KBM-7 (cell line): ENCODE results near the gene SDK2.

Experiments used
- DNase-seq: peaks from one replicate; pipeline ENCODE4 v3.0.0-alpha.2; 2015
- in situ Hi-C: fragments of 300-500 bp; cut with MboI; formaldehyde crosslinking; loops from 2 replicates; pipeline ENCODE4 v1.14.3; 2020; ENCODE audit warnings: low sequenced_read_pairs, low pct_unique_long_range_greater_than_20kb, mixed read lengths

Gene SDK2, protein sequence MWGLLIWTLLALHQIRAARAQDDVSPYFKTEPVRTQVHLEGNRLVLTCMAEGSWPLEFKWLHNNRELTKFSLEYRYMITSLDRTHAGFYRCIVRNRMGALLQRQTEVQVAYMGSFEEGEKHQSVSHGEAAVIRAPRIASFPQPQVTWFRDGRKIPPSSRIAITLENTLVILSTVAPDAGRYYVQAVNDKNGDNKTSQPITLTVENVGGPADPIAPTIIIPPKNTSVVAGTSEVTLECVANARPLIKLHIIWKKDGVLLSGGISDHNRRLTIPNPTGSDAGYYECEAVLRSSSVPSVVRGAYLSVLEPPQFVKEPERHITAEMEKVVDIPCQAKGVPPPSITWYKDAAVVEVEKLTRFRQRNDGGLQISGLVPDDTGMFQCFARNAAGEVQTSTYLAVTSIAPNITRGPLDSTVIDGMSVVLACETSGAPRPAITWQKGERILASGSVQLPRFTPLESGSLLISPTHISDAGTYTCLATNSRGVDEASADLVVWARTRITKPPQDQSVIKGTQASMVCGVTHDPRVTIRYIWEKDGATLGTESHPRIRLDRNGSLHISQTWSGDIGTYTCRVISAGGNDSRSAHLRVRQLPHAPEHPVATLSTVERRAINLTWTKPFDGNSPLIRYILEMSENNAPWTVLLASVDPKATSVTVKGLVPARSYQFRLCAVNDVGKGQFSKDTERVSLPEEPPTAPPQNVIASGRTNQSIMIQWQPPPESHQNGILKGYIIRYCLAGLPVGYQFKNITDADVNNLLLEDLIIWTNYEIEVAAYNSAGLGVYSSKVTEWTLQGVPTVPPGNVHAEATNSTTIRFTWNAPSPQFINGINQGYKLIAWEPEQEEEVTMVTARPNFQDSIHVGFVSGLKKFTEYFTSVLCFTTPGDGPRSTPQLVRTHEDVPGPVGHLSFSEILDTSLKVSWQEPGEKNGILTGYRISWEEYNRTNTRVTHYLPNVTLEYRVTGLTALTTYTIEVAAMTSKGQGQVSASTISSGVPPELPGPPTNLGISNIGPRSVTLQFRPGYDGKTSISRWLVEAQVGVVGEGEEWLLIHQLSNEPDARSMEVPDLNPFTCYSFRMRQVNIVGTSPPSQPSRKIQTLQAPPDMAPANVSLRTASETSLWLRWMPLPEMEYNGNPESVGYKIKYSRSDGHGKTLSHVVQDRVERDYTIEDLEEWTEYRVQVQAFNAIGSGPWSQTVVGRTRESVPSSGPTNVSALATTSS (N-terminal part only)

DNA sequence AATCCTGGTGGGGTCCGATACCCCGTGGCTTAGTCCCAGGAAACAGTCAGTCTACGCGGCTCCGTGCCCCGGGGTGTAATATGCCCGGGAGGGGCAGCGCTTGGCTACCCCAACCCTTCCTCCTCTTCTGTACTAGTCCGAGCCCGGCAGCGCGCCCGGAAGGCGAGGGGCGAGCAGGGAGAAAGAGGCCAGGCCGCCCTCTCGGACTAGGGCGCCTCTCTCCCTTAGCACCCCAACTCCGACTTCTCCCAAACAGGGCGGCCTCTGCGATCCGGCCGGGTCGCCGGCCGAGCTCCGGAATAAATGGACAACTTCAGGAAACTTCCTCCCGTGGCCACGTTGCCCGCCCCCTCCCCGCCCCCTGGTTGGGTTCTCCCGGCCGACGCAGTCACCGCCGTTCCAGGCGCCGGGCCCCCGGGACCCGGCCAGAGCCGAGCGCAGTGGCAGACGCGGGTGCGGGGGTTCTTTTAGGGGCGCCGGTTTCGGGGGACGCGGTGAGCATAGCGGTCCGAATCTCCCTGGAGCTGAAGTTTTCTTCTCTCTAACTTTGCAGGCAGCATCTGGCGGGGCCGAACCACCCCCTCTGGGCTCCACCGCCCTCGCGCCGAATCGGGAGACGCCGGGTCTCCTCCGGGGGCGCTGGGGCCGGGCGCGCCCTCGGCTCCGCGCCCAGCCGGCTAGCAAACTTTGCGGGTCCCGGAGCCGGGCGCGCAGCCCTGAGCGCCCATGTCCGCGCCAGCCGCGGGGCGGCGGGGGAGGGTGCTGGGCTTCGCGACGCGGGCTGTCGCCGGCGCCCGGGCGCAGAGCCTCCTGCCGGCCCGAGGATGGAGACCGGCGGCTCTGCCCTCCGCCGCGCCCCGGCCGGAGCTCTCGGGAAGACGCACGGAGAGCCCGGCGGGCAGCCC is at the start of gene SDK2:
Gene SDK2 (minus strand): TSS at position 301 of the 905 bp plus-strand sequence. CDS start 357 bp downstream, outside the sequence.
- DNase-seq = no peak
- in situ Hi-C loops = no loop called here

DNA sequence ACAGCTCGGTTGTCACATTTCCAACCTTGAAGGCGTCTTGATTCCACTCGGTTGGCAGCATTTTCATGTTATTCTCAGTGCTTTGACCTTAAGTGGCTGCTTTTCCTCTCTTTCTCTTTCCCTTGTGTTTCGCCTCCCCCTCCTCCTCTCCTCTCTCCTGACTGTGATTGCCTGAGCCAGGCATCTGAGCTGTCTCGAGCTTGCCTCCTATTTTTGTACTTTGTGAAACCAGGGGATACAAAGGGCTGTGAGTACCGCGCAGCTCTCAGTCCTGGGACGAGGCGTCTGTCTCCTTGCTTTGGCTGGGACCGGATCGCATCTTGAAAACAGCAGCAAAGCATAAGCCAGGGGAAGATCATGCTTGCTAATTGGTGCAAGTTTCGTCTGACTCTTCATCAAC is 48.8 kb upstream of the SDK2 start:
- DNase-seq = no peak
- in situ Hi-C loops = no loop called here

DNA sequence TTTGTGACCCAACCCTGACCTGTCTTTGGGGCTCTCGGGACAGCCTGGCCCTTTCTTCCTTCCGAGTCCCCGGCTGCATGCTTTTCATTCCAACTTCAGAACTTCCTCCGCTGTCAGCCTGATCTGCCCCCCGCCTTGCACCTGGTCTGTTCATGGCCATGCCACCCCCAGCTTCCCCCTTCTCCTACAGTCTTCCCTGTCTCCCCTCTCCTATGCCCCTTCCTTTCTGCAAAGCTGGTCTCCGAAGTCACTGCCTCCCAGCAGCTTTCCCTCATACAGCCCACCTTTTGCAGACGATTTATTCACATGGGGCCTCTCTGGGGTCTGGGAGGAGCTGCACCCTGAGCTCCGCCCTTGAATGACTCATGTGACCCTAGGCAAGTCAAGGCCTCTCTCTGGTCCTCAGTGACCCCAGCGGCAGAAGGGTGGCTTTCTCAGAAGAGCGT is 47.1 kb upstream of the SDK2 start:
- in situ Hi-C loops = no loop called here
- no peak for DNase-seq

DNA sequence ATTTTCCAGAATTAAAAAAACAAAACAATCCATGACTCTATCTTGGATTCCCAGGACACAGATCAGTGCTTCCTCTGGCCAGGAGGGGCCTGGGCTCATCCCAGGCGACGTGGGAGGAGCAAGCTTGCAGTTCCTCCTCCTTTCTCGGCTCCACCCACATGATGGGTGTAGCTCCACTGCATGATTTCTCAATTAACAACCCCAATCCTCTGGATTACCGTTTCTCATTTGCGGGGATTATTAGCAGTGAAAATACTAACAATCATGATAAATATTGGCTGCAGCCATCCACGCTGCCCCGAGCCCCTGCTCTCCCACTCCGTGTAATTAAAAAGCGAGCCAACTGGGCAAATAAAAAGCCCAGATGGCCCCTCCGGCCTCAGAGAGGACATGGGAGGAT is 46.4 kb upstream of the SDK2 start:
- DNase-seq = no peak
- in situ Hi-C loops = no loop called here

DNA sequence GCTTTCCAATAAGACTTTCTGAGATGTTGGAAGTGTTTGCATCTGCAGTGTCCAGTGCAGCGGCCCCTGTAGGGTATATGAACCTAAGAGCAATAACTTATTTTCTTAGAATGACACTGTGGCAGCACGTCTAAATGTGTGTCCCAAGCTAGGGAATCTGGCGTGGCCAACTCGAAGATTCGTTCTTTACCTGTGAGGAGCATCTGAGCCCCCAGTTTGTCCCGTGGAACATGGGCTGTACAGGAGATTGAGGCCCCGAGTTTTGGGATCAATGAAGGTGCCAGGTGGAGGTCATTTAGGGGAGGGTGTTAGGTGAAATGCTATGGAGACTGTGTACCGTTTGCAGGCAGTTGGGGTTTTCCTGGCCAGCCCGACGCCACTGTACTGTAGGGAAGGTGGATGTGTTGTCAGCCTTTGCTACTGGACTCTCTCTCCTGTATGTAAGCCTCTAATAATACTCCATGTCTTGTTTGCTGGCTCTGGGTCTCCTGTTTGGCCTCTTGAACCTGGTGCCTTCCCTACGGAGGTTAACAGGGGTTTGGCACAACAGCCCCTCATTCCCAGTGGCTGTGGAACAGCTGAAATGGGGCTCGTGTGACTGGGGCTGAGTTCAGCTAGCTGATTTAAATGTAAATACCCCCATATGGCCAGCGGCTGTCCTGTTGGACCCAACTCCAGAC is 45.5 kb upstream of the SDK2 start:
- in situ Hi-C loops = no loop called here
- no peak for DNase-seq

DNA sequence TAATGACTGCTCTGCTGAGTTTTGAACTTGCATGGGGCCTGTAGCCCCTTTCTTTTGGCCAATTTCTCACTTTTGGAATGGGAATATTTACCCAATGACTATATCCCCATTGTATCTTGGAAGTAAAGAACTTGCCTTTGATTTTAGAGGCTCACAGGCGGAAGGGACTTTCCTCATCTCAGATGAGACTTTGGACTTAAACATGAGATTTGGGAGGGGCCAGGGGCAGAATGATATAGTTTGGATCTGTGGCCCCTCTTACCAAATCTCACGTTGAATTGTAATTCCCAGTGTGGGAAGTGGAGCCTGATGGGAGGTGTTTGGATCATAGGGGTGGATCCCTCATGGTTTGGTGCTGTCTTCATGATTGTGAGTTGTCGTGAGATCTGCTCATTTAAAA is 42.7 kb upstream of the SDK2 start:
- no peak for DNase-seq
- in situ Hi-C loops = no loop called here

DNA sequence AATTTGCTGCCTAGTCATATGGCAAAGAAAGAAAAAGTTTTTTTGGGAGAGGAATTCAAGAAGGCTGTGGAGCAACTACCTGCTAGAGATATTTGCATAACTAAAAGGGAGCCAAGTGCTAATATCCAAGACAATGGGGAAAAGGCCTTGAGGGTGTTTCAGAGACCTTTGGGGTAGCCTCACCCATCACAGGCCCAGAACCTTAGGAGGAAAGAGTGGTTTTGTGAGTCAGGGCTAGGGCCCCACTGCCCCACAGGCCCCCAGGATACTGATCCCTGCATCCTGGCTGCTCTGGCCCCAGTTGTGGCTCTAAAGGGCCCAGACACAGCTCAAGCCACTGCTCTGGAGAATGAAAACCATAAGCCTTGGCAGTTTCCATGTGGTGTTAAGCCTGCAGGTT is 41.9 kb upstream of the SDK2 start:
- in situ Hi-C loops = no loop called here
- no peak for DNase-seq

DNA sequence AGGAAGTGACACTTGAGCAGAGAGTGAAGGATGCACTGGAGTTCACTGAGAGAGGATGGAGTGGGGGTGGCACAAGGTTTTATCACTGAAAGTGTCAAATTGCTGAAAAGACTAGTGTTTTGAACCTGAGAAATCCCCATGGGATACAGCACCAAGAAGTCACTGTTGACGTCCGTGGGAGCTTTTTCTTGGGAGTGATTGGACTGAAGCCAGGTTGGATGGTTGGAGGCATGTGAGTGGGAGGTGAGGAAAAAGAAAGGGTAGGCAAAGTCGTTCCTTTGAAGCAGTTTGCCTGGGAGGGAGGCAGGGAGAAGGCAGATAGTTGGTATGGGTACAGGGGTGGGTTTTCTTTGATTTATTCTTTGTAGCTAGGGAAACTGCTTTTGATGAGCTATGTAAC is 39.9 kb upstream of the SDK2 start:
- in situ Hi-C loops = no loop called here
- DNase-seq = no peak

DNA sequence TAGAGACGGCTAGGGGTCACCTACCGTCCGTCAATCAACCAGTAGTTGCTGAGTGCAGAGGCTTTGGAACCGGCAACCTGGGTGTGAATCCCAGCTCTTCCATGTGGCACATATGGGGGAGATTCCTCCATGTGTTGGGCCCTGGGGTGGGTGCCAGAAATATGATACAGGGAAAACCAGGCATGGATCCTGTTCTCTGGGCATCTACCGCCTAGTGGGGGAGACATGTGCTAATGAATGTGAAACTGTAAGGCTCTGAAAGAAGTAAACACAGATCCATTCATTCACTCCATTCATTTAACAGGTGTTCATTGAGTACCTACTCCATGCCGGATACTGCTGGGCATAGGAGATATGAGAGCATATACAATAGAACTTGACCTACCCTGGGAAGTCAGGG is 39.5 kb upstream of the SDK2 start:
- in situ Hi-C loops = no loop called here
- DNase-seq = no peak

DNA sequence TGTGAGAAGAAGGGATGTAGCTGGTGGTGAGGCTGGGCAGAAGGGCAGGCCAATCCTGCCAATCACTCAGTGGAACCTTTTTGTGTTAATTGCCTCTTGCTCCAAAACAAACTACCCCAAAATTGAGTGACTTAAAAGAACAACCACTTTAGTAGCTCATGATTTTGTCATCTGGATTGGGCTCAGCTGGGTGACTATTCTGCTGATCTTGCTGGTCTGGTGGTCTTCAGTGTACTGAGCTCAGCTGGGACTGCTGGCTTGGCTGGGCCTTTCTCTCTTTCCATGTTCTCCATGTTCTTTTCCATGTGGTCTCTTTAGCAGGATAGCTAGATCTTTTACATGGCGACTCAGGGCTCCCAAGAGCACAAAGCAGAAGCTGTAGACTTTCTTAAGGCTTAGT is 37.7 kb upstream of the SDK2 start:
- in situ Hi-C loops = no loop called here
- DNase-seq = no peak

DNA sequence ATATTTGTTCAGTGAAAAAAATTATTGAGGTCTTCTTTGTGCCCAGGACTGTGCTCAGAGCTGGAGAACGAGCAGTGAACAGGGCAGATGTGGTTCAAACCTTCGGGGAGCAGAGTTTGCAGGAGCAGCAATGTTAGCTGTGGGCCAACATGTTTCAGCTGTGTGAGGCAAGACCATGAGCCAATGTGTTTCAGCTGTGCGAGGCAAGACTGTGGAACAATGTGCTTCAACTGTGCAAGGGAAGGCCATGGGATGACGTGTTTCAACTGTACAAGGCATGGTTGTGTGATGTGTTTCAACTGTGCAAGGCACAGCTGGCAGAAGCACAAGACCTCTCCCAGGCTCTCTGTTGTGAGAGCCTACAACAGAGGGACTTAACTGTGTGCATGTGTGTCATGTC is 35.2 kb upstream of the SDK2 start:
- DNase-seq = no peak
- in situ Hi-C loops = no loop called here

DNA sequence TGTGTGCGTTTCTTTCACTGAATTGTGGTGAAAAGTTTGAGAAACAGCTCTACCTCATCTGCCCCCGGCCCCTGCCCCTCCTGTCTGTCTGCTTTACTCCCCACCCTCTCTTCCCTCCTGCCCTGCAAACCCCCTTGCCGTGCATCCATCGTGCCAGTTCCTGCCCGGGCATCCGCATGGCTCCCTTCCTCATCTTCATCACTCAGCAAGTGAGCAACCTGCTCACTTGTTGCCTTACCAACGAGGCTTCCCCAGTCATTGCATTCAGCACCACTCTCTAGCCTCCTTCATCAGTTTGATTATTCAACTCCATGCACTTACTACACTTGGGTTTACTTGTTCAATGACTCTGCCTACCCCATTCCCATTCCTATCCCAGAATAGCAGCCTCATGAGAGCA is 34.8 kb upstream of the SDK2 start:
- in situ Hi-C loops = no loop called here

DNA sequence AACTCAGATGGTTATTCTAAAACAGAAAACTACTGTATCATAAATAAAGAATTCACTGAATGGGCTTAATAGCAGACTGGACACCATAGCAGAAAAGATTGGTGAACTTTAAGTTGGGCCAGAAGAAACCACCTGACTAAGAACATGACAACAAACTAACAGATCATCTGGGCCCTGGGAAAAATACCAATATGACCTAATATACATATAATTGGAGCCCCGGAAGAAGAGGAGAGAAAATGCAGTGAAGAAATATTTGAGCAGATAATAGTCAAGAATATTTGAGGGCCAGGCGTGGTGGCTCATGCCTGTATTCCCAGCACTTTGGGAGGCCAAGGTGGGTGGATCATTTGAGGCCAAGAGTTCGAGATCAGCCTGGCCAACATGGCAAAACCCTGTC is 25.5 kb upstream of the SDK2 start:
- DNase-seq = no peak
- in situ Hi-C loops = no loop called here

More for the DNA sequence above, 34.8 kb upstream of the SDK2 start:
- DNase-seq = no peak

DNA sequence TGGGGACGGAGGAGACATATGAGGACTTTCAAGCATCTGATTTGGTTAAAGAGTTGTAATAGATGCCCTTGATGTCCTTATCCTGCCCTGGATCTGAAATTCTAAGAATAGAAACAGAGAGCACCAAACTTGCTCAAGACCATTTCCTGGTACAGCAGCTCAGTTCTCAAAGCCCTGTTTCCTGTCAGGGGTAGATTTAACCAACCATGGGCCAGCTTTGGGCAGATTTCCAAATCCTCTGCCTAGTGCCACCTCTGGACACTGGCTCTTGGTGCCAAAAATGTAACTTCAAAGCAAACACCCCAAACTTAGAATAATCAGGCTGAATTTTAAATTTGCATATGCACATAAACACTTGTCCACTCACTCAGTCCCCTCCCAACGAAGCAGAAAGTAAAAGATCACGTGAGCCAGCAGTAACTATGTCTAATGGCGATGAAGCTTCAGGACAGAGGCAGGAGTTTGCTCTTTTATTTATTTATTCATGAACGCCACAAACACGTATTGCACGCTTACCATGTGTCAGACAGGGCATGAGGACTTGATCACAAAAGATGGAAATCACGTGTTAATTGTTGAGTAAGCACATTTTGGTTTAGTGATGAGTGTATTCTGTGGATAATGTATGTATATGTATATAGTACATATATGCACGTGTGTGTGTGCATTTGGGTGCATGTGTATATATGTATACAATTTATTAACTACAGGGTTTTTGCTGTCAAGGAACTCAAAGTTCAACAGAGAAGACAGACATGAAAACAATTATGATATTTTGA is 23.1 kb upstream of the SDK2 start:
- in situ Hi-C loops = no loop called here
- DNase-seq = peak; percentile 25

DNA sequence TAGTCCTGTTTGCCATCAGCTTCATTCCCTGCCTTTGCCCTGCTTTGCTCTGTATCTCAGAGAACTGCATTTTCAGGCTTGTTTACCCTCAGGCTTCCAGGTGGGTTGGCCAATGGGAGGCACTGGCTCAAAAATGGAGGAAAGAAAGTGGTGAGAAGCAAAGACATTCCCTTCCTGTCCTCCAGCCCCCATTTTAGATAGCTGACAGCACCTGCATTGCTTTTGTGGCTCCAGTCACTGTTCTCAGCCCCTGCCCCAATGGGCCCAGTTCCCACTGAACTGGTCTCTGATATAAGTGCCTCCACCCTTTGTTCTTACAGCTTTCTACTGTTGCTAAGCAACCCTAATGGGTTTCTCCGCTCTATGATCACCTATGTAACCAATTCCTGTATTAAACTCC is 19.4 kb upstream of the SDK2 start:
- DNase-seq = no peak
- in situ Hi-C loops = no loop called here

DNA sequence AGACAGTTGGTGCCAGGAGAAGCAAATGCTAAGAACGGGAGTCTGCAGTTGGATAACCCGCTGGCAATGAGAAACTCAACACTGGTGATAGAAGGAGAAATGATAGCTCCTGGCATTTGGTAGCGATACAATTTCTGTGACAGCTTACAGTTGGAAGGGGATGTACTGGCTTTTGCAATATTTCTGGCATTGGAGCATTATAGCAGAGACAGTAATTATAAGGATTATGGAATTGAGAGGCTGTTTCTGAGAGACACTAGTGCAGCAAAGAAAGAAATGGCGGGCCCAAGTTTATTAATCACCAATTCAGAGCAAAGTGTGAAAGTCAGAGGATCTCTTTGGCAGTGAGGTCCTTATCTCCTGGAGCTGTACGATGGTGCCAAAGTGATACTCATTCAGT is 16.1 kb upstream of the SDK2 start:
- in situ Hi-C loops = no loop called here
- no peak for DNase-seq

DNA sequence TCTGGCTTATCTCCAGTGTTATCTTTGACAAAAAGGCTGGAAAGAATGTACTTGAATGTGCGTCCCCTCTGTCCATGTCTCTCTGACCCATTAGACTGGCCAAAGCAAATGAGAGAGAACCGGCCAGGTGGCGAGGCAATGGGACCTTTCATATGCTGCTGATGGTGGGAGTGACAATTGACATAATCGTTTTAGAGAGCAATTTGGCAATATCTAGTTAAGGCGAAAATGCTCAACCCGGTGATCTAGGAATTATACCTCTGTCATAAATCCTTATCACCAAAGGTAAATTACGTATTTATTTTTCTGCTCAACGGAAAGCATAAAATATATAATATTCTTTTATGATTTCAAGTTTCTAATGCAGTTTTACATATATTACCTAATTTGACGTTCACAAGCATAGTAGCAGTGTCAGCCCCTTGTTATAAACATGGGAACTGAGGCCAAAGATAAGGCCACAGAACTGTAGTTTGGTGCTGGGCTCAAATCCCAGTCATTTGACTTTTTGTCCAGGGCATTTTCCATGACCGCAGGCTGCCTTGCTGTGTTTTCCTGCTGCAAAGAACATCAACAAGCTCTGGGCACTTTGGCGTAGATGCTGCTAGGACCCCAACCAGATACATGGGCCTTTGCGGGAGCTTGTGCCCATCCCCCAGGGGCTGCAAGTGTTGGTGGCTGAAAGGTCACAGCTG is 14.7 kb upstream of the SDK2 start:
- no peak for DNase-seq
- in situ Hi-C loops = no loop called here
